KMS-11 (cell line): ENCODE measurements around the gene CCSER1.

Source experiments
- H2AFZ ChIP-seq: fragments of 200-600 bp; sonication (generic); 2 replicates; pipeline ENCODE4 v1.6.1; 2016; ENCODE audit warnings: antibody characterized with exemption, mixed run types, low read depth
- H3K27ac ChIP-seq: fragments of 200-600 bp; sonication (generic); 2 replicates; pipeline ENCODE4 v1.6.1; 2016; ENCODE audit warnings: mild to moderate bottlenecking, mixed run types
- H3K27me3 ChIP-seq: fragments of 200-600 bp; sonication (generic); 2 replicates; pipeline ENCODE4 v1.6.1; 2017; ENCODE audit warnings: mild to moderate bottlenecking, low read depth, mixed run types, moderate library complexity; ENCODE audit not compliant: insufficient read depth
- H3K36me3 ChIP-seq: fragments of 200-600 bp; sonication (generic); 2 replicates; pipeline ENCODE4 v1.6.1; 2017; ENCODE audit warnings: mild to moderate bottlenecking, mixed run types; ENCODE audit not compliant: insufficient read depth
- H3K4me1 ChIP-seq: fragments of 200-600 bp; sonication (generic); 2 replicates; pipeline ENCODE4 v1.6.1; 2016; ENCODE audit warnings: mild to moderate bottlenecking, low read depth, mixed run types; ENCODE audit not compliant: poor library complexity, severe bottlenecking
- H3K4me2 ChIP-seq: fragments of 200-600 bp; sonication (generic); 2 replicates; pipeline ENCODE4 v1.7.0; 2016; ENCODE audit warnings: mild to moderate bottlenecking, mixed run types
- H3K4me3 ChIP-seq: fragments of 200-600 bp; sonication (generic); IDR thresholded peaks from 2 replicates; pipeline ENCODE4 v1.6.1; 2017; ENCODE audit warnings: low read depth, low read length, mixed read lengths; ENCODE audit not compliant: insufficient read depth
- H3K79me2 ChIP-seq: fragments of 200-600 bp; sonication (generic); 2 replicates; pipeline ENCODE4 v1.6.1; 2016; ENCODE audit warnings: low read depth, mixed run types; ENCODE audit not compliant: insufficient read depth
- H3K9ac ChIP-seq: fragments of 200-600 bp; sonication (generic); 2 replicates; pipeline ENCODE4 v1.6.1; 2016; ENCODE audit warnings: mild to moderate bottlenecking, mixed run types
- H4K20me1 ChIP-seq: fragments of 200-600 bp; sonication (generic); 2 replicates; pipeline ENCODE4 v1.6.1; 2016; ENCODE audit warnings: mild to moderate bottlenecking, mixed run types; ENCODE audit not compliant: insufficient read depth
- TF ChIP-seq, protein P1 (sequence below): fragments of 200-600 bp; sonication (generic); conservative IDR thresholded peaks from 2 replicates; pipeline ENCODE4 v1.6.1; 2017; ENCODE audit warnings: low read depth, mild to moderate bottlenecking, antibody characterized with exemption, low read length, moderate library complexity, mixed read lengths

The CCSER1 gene

DNA sequence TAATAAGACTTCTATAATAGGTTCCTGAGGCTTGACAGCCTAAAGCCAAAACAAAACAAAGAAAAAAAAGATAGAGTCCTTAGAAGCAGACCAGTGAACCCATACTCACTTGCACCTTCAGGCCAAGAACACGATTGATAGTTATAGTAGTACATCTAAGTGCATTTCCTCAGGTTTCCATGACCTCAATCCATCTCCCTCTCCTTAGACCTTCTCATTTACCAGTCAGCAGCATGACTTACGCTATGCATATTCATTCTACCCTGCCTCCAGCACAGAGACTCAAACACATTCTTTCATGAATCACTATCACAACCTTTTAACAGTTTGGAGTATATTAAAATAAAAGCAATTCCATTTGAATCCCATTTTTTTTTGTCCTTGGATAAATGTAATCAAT, 855.6 kb downstream of the CCSER1 start:
- Histone ChIP-seq H3K36me3 (no peaks in the 10 kb centered on the region), H3K4me3 (no peak overlapping the region), H3K4me1 (no peaks in the 10 kb centered on the region), H3K27me3 (no peaks in the 10 kb centered on the region), H2AFZ (no peak overlapping the region), H4K20me1 (no peaks in the 10 kb centered on the region), H3K27ac (no peak overlapping the region), H3K4me2 (no peak overlapping the region), H3K79me2 (no peaks in the 10 kb centered on the region), H3K9ac (no peak overlapping the region)
- TF ChIP-seq, protein P1, sequence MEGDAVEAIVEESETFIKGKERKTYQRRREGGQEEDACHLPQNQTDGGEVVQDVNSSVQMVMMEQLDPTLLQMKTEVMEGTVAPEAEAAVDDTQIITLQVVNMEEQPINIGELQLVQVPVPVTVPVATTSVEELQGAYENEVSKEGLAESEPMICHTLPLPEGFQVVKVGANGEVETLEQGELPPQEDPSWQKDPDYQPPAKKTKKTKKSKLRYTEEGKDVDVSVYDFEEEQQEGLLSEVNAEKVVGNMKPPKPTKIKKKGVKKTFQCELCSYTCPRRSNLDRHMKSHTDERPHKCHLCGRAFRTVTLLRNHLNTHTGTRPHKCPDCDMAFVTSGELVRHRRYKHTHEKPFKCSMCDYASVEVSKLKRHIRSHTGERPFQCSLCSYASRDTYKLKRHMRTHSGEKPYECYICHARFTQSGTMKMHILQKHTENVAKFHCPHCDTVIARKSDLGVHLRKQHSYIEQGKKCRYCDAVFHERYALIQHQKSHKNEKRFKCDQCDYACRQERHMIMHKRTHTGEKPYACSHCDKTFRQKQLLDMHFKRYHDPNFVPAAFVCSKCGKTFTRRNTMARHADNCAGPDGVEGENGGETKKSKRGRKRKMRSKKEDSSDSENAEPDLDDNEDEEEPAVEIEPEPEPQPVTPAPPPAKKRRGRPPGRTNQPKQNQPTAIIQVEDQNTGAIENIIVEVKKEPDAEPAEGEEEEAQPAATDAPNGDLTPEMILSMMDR, result no peak

DNA sequence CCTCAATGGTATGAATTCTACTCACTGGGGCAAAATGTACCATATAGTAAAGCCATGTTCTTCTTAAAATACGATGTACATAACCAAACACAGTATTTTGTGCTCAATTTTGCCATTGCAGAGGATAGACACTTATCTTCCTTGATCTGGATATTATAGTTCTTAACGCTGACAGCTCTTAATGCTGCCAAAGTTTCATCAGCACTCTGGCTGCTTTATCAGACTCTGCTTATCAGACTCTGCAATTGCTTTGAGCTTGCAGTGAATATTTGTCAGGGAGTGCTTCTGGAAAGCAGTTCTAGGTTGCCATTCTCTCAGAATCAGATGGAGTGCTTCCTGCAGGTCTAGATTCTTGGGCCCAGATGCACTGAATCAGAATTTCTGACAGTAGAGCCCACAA, 863.1 kb downstream of the CCSER1 start:
- Histone ChIP-seq H4K20me1 (no peaks in the 10 kb centered on the region), H3K36me3 (no peaks in the 10 kb centered on the region), H3K27ac (no peak overlapping the region), H3K4me2 (no peak overlapping the region), H3K27me3 (no peaks in the 10 kb centered on the region), H3K4me3 (no peak overlapping the region), H2AFZ (no peak overlapping the region), H3K4me1 (no peaks in the 10 kb centered on the region), H3K9ac (no peak overlapping the region), H3K79me2 (no peaks in the 10 kb centered on the region)
- TF ChIP-seq, protein P1, result no peak

DNA sequence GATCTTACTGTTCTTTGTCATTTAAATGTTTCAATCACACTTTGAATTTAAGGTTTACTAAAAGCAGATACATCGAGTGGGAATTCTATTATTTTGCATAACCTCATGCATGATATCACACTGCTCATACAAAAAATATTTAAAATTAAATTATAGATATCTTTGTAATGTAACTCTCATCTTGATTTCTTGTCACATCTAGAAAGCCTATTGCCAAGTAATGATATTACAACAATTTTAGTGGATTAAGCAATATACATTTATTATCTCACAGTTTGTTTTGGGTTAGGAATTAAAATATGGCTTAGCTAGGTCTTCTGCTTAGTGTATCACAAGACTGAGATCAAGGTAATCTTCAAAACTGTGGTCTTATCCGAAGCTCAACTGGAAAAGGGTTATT, 865.0 kb downstream of the CCSER1 start:
- TF ChIP-seq, protein P1, result no peak
- Histone ChIP-seq H4K20me1 (no peaks in the 10 kb centered on the region), H3K27me3 (no peaks in the 10 kb centered on the region), H3K79me2 (no peaks in the 10 kb centered on the region), H3K4me1 (no peaks in the 10 kb centered on the region), H3K4me2 (no peak overlapping the region), H3K36me3 (no peaks in the 10 kb centered on the region), H3K9ac (no peak overlapping the region), H3K4me3 (no peak overlapping the region), H3K27ac (no peak overlapping the region), H2AFZ (no peak overlapping the region)

DNA sequence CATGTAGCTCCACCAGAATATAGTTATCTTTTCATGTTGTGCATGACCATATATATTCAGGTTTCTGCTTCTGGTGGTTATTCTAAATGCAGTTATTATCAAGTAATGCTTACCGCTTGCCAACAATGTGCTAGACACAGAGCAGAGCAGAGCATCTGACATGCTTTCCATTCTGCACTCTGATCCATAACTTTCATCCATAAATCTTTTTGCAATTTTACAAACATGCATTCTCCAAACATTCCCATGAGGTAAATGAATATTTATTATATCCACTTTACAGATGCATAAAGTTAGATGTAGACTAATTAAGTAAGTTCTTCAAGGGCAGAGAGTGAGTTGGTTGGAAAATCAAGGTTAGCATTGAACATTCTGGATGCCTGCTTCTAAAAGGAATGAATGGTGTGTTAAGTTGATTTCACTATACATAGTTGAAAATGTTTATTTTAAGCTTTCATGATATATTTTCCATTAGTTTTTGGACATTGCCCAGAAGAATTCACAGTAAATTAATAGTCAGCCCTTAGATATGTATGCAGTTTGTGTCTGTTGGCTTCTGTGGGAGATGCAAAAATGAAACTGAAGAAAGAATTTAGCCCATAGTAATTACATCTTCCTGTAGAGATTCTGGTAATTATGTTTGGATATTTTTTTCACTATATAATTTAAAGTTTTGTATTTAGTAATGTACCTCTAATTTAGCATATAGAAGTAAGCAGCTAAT, 867.8 kb downstream of the CCSER1 start:
- no peak overlapping the region for H3K4me3 ChIP-seq
- no peak overlapping the region for H2AFZ ChIP-seq
- H3K27ac ChIP-seq, result no peak overlapping the region
- H3K36me3 ChIP-seq, result no peaks in the 10 kb centered on the region
- no peak overlapping the region for H3K9ac ChIP-seq
- no peaks in the 10 kb centered on the region for H3K27me3 ChIP-seq
- H4K20me1 ChIP-seq, result no peaks in the 10 kb centered on the region
- TF ChIP-seq, protein P1, result no peak
- no peak overlapping the region for H3K4me2 ChIP-seq
- H3K4me1 ChIP-seq, result no peaks in the 10 kb centered on the region
- H3K79me2 ChIP-seq, result no peaks in the 10 kb centered on the region
